CD4-positive, alpha-beta T cell treated with Interferon alpha-2 for 1 hour (primary cell): Measurements from ENCODE around the gene ZNF516.
A peak's percentile ranks its signal among the peaks of the same experiment; 100 is the strongest.
"Not testable (repeated sequence)": the region's sequence is repeated elsewhere in the genome, so short reads cannot be mapped to it uniquely, and the experiment has no call there.

Experiments
- DNase-seq, 2 donors: peaks; one replicate each; pipeline ENCODE4 v3.0.0-alpha.2; 2020 to 2022

Gene ZNF516

DNA sequence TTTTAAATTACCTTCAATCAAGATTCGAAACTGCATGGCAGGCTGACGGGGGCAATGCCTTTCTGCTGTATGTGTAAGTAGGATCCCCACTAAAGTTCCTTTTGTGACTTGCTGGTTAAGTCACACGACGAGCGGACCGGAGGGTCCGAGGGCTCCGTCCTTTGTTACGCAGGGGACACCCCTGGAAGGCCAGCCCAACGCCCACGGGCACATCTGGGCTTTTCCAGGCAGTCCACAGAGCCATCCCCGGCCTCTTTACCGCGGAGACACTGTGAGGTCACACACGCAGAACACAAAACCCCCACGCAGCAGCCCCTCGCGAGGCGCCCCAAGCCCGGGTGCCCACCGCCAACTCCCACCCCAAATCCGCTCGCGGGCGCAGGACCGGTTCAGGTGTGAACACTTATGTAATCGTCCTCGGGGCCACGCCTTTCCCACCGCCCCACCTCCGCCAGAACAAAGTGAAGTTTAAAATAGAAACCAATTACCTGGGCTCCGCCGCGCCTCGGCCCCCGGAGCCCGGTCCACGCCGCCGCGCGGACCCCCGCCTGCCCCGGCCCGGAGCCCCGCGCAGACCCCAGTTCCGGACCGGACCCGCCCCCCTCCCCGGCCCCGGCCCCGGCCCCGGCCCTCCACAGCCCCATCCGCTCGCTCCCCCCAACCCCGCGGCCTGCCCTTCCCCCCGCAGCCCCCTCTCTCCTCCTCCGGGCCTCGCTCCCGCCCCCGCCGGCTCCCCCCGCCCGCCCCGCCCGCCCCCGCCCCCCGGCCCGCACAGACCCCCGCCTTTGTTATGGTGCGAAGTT lies 4.2 kb downstream of the ZNF516 start:
- peak; percentile 67 to 73 for DNase-seq

DNA sequence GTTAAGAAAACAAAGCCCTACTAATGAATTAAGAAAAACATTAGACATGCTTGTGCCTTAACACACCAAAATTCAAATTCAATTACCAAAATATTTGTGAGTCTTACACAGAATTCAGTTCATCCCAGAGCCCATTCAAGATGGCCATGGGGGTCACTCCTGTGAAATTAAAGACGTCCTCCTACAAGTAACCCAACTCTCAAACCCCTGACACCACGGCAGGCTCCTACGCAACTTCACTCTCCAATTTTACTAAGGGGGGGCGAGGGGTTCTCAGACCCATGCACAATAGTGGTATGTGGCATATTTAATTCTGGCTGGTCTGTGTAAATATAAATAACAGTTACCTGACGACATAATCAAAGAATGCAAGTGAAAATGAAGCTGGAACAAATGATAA lies 5.0 kb downstream of the ZNF516 start:
- no peak for DNase-seq

DNA sequence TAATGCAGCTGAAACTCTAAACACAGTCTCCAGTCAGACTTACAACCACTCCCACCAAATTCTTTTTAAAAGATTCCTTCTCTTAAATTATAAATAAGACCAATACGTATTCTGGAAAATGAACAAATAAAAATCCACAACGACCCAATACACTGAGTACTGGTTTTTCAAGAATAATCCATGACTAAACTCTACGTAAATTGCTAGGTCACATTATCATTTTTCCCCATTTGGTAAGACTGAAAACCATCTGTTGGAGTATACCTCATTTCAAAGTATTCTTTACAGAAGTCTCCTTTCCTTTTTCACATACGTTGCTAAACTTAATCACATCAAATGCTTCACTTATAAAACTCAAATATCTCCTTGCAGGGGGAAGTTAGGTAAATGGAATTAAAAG lies 6.0 kb downstream of the ZNF516 start:
- no peak for DNase-seq

DNA sequence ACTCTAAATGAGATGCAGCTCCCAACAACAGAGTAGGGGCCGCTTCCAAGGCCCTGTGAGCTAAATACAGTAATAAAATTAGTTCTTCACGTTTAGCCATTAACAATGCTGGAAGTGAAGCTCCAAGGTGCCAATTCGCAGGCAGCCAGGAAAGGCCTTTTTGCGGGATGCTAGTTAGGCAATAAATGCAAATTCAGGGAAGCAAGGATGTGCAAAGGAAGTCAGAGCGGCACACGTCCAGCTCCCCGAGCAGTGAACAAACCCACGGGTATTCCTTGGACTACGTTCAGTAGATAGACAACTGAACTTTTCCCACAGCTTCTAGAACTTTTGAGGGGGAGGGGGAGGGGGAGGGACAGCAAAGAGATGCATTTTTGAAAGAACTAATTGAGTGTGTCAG lies 6.9 kb downstream of the ZNF516 start:
- no peak for DNase-seq

DNA sequence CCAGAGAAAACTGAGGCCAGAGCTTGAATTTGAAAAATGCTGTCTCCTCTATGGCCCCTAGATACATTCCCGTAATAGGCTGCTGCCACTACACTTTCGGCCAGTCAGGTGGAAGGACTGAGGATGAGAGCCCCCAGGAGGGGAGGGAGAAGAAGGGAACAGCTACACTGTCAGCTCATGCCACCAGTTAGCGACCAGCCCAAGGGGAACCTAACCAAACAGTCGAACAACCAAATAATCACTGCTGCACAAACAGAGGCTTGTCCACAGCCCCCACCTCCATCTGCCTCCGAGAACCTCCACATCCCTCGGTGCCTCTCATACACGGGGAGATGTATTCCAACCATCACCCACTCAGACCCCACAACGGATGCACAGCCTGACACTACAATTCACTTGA lies 7.3 kb downstream of the ZNF516 start:
- DNase-seq = no peak

DNA sequence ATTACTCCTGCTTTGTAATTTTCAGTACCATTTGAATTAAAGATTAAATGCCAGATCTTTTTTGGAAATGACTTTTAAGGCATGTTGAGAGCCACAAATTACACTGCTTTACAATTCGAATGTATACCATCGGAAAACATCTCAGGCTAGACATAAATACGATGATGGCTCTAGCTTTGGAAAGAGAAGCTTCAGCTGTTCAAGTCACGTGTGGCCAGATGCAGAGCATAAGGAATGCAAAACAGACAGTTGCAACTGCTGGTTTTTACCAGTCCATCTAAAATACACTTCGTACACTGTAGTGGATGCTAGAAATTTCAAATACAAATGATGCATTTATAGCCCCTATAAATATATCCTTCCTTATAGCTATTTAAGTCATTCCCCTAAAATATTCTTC lies 8.0 kb downstream of the ZNF516 start:
- DNase-seq = no peak

DNA sequence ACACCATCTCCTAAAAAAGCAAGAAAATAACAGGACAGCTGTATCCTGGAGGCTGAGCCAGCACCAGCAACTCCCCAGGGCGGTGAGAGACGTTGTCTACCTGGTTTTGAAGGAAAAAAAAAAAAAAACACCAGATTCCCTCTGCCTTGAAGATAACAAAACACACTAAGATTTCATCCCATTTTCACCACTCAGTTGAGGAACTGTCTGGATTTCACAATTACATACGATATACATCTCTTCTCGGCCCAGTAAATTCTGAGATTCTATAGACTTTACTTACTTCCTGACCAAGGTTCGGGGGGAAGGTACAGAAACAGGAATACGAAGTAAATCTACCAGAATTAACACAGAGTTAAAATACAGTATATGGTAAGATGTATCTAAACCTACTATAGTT lies 8.5 kb downstream of the ZNF516 start:
- no peak for DNase-seq

DNA sequence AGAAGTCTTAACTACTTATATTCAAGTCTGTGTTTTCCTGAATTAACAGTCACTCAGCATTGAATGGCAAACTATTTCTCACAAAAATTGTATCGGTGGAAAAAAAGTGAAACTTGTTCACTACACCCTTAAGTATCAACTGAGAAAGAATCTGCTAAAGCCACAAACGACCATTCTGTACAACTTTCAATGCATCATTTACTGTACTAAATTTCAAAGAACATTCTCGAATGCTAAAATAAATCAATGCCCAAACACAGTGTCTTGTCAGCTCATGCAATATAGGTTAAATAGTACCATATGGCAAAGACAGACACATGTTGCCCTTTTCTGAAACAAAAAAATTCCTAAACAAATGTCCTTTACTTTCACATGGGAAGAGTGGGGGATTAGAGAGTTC lies 9.0 kb downstream of the ZNF516 start:
- no peak for DNase-seq

DNA sequence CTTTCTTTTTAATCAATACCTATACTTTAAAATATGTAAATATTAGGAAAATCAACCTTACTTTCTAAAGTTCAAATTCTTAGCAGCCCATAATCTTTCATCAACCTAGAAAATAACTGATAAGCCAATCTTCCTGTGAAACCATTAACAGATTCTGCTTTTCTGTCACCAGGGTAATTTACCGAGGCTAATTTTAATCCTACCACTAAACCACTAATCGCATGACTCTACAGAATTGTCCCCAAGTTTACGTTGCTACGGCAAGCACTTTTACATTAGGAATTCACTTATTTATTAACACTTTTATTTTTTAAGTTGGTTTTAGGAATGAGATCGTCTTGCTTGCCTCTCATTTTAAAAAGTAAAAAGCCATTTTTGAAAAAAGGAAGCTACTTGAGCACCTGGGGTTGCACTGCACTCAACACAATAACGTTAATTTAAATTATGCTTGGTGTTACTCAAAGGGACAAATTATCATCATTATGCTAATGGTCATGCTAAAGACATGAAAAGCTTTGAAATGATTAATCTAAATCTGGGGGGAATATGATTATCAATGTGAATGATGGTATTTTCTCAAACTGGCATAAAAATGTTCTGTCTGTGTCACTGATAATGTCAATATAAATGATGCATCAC lies 10.2 kb downstream of the ZNF516 start:
- no peak for DNase-seq

DNA sequence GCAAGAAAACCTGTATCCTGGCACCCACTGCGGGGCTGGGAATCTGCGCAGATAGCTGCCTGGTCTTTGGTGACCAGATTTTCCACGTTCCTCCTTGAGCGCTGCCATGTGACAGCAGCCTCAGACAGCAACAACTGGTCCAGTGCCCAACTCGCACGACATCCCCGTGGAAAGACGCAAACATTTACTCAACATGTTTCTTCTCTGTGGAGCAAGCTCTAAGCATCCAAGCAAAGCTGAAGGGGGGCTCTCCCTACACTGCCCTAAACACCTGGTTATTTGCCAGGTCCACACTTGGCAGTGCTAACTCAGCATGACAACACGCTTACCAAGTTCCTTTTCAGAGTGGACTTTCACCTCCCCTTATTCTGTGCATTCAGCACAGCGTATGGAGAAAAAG lies 11.3 kb downstream of the ZNF516 start:
- no peak for DNase-seq

DNA sequence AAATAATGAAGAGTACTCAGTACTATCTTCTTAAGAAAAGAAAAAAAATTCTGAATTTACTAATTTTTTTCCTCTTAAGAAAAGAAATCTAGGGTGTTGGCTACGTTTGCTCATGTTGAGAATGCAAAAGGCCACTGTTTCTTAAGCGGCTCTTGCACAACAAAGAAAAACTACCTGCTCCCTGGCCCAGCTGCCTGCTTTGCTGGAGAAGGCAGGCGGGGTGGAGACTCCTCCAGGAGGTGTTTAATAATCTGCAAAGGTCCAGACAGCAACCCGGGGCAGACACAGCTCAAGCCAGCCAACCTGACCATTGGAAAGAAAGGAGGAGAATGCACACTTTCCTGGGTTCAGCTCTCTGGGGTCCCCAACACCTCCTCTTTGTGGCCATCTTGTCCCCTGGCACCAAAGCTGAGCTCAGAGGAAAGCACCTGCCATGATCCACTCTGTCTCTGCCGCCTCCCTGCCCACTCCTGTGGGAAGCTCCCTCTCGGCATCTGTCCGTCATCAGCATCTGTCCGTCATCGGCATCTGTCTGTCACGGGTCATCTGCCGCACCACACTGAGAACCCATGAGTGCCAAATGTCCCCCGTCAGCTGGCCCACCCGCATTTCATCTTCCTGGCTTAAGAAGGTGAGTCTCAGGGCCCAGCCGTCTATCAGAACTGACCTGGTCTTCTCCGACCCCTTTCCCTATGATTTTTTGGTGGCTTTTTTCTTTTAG lies 11.9 kb downstream of the ZNF516 start:
- no peak for DNase-seq

DNA sequence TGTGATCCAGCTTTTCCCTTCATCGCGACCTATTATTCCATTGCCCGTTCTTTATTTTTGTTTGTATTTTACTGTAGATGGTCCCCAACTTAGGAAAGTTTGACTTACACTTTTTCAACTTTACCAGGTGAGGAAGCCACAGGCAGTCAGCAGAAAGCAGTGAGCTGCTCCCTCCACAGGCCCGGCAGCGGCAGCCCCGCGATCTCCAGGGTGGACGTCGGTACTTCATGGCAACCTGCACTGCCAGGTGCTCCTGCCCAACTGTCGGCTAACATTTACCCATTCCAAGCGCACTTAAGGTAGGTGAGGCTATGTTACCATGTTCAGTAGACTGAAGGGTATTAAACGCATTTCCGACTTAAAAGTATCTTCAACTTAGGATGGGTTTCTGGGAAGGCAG lies 12.8 kb downstream of the ZNF516 start:
- DNase-seq = no peak

DNA sequence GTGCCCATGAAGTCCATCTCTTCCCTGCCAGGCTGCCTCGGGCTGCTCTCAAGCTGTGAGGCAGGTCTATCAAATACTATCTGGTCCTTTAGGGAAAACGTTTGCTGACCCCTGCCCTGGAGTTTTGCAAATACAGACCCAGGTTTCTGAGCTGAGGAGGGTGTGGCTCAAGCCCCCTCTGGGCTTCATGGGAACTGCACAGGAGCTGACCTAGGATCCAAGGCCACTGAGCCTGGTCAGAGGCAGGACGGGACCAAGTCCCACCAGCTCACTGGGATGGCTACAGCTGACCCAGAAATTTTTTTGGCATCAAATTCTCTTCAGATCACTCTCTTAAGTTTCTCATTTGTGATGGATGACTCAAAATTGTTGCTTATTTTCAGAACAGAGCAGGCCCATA lies 14.1 kb downstream of the ZNF516 start:
- no peak for DNase-seq

DNA sequence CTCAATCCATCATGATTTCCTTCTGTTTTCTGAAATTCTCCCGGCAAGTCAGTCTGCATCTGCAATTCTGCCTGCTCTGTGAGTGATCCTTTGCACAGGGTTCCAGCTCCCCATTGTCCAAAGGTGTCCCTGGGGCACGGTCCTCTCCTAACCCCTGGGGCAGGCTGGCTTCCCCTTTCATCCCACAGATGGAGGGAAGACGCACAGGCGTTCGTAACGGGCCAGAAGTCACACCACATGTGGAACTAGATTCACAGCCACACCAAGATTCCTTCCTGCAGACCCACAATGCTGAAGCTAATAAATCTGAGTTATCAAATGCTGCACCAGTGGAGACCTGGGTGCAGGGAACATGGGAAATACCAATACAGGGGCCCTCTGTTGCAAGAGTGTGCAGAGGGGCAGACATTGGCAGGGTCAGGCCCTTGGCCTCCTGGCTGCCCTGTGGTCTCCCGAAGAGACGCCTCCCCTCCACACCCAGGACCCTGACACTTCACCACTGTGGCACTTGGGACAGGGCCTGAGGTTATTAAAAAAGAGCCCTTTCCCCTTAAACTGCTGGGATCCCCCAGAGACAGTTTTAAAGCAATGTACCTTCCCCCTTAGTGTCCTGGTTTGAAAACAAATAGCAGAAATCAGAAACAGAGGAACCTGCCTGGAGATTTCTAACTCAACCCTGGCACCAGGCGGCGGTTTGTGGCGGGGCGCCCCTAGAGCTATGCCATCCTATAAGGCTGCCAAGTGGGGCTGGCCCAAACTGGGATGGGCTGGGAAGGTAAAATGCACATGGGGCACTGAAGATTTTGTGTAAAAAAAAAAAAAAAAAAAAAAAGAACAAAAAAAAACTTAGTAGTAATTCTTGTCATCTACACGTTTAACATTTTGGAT lies 15.4 kb downstream of the ZNF516 start:
- no peak for DNase-seq

DNA sequence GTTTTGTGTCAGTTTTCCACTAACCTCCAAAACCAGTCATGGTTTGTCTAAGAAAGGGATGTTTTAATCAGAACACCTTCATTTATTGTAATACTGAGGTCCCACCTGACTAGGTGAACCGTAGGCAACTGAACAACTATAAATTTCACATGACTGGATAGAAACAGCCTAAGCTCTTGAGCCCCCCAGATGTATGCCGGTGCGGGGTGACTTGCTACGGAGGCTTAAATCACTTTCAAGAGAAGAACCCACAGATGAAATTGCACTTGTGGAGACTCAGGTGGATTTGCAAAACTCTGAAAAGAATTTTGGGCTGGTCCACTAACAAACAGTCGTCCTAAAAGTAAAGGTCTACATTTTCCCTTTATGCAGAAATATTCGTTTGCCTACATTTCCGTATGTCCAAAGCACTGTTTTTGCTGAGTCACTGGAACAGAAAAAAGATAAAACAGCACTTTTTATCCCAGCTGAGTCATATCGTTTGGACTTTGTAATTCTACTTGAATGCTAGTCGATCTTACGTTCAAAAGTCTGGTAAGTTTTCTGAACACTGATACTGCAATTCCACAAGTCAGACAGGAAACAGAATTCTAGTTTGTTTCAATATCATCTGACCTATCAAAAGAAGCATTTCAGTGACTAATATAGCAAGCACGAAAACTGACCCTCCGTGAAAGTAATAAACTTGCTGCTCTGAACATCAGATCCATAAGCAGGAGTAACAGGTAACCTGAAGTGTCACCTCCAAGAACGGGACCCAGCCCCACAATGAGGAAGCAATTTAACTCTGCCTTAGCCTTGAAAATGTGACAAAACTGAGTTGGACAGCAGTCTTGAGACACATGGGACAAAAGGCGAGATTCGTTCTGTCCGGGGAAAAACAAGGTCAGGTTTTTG lies 18.1 kb downstream of the ZNF516 start:
- DNase-seq = no peak

DNA sequence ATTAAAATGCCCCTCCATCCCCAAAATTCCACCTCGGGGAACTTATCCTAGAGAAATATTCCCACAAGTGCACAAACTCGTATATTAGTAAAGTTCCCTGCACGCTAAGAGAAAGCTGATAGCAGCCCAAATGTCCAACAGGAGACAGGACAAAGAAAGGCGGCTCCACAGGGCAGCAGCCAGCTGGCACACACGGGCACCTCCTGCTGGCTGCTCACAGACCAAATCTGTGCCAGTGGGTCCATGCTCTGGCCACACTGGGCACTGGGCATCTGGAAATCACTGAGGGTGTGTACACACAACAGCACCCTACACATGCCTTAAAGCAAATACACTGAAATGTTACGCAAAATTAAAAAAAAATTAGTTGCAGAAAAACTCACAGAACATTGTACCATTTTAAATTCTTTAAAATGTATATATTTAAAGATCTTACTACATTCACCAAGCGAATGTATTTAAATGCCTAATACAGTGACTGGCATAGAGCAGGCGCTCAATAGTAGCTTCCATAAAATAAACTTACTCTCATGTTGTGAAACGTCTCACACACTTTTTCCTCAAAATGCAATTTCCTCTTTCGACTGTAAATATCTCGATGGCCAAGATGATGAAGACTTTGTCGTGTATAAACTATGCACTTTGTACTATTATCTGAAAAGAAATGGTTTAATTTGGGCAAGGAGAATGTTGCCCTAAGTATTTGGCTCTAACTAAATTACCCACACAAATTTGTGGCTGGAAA lies 19.4 kb downstream of the ZNF516 start:
- no peak for DNase-seq

DNA sequence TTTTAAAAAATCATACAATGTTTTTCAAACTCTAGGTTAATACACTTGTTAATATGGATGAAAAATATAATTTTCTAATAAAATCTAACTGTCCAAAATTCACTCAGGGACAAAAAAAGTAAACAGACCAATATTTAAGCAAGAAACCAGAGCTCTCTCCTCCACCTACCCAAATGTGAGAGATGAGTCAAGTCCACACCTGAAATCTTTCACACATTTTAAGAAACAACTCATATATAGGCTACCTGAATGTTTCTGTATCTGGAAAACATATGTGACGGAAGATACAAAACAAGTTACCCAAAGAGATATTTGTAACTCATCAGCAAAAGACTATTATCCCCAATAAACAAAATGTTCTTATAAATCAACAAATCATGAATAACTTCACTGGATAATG lies 20.2 kb downstream of the ZNF516 start:
- DNase-seq = no peak

DNA sequence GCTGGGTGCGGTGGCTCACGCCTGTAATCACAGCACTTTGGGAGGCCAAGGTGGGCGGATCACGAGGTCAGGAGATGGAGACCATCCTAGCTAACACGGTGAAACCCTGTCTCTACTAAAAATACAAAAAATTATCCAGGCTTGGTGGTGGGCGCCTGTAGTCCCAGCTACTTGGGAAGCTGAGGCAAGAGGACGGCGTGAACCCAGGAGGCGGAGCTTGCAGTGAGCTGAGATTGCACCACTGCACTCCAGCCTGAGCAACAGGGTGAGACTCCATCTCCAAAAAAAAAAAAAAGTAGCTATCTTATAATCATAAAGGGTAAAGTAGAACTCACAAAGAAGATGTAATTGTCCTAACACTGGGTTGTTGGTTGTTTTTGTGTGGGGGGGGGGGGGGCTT lies 21.5 kb downstream of the ZNF516 start:
- not testable (repeated sequence) for DNase-seq

DNA sequence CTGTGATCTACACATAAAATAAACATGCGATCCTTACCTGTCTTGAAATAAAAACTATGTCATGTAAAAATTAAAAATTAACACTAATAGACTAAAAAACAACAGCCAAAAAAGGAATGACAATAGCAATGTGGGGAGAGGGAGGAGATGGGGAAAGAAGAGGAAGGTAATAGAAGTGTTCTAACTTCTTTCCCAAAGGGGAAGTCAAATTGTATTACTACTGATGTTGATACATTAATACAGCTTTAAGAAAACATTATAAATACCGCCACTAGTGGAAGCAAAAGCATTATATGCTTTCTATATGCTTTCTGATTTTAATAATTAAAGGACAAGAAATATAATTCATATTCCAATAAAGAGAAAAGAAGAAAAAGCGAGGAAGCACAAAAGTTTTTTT lies 22.2 kb downstream of the ZNF516 start:
- DNase-seq = no peak

DNA sequence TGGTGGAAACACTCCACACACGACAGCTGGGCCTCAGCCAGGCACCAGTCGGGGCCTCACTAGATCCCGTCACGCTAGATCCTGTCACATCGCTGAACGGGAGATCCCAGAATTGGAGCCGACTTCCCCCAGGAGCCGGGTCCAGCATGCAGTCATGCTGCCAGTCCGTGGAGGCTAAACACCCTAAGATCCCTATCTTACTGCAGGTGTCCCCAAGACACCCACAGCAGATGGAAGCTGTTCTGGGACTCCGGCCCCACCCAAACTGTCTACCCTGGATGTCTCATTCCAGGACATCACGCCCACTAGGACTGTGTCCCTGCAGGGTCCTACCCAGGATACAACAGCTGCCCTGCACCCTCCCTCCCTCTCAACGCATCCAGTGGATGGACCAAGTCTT lies 23.4 kb downstream of the ZNF516 start:
- no peak for DNase-seq
